DMS53 treated with DMSO at 0.1 percent for 48 hours (cell line): ENCODE measurements around the gene DOCK2.

Experiments used
- DNase-seq: peaks from one replicate; lab custom pipeline; 2025; ENCODE audit not compliant: unreplicated experiment; lab: John Stamatoyannopoulos, UW

Gene DOCK2

GRCh38 chr5:170109059-170110031 lies 472.3 kb downstream of the DOCK2 start:
- DNase-seq, result no peak

GRCh38 chr5:170110403-170111087 lies 473.5 kb downstream of the DOCK2 start:
- DNase-seq, result no peak

- DNase-seq, result no peak
These were observed 474.2 kb downstream of the DOCK2 start for GRCh38 chr5:170111088-170111785.

GRCh38 chr5:170112876-170113521 lies 475.9 kb downstream of the DOCK2 start:
- no peak for DNase-seq

- DNase-seq, result no peak
These were observed 476.4 kb downstream of the DOCK2 start for GRCh38 chr5:170113522-170113900.

- no peak for DNase-seq
These were observed 477.2 kb downstream of the DOCK2 start for GRCh38 chr5:170114271-170114670.

GRCh38 chr5:170115925-170116324 lies 478.9 kb downstream of the DOCK2 start:
- no peak for DNase-seq

- no peak for DNase-seq
These were observed 480.7 kb downstream of the DOCK2 start for GRCh38 chr5:170117736-170118135.

- no peak for DNase-seq
These were observed 483.5 kb downstream of the DOCK2 start for GRCh38 chr5:170120576-170120975.

GRCh38 chr5:170121321-170121720 lies 484.2 kb downstream of the DOCK2 start:
- DNase-seq, result no peak

GRCh38 chr5:170126061-170126460 lies 489.0 kb downstream of the DOCK2 start:
- DNase-seq, result no peak

- DNase-seq, result no peak
These were observed 489.6 kb downstream of the DOCK2 start for GRCh38 chr5:170126626-170127025.

- DNase-seq, result no peak
These were observed 494.2 kb downstream of the DOCK2 start for GRCh38 chr5:170131235-170131634.

GRCh38 chr5:170132269-170132975 lies 495.3 kb downstream of the DOCK2 start:
- DNase-seq, result no peak
